HuH-7.5 (cell line): ENCODE data around the gene S100A3.

Experiments used
- DNase-seq: peaks from one replicate; pipeline ENCODE4 v3.0.0; 2011; ENCODE audit warnings: low spot score

The S100A3 gene

GRCh38 chr1:153509036-153509435 is 40.0 kb downstream of the S100A3 start:
- no peak for DNase-seq

- DNase-seq = no peak
Measured at GRCh38 chr1:153507926-153508583, 41.0 kb downstream of the S100A3 start.

DNA sequence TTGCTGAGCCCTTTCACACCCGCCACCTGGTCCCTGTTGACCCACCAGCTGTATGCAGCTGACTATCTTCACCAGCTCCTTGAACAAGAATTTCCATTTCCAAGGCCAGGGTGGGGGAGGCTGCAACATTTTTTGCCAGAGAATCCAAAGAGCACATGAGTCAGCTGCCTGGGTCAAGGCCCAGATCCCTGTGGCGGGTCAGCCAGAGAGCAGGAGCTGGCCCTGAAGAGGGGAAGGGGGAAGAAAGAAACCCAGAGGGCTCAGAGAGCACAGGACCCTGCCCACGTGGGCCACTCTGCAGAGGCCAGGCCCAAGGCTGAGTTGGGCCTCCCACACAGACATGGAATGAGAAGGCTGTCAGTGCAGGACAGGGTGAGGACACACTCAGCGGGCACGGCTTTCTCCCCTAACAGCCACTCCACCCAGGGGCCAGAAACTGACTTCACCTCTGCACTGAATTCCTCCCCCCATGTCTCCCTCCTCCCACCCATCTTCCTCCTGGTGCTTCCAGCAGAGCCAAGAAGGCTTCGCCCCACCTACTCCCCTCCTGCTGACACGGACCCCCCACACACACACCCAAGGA is 42.1 kb downstream of the S100A3 start:
- DNase-seq = no peak

DNA sequence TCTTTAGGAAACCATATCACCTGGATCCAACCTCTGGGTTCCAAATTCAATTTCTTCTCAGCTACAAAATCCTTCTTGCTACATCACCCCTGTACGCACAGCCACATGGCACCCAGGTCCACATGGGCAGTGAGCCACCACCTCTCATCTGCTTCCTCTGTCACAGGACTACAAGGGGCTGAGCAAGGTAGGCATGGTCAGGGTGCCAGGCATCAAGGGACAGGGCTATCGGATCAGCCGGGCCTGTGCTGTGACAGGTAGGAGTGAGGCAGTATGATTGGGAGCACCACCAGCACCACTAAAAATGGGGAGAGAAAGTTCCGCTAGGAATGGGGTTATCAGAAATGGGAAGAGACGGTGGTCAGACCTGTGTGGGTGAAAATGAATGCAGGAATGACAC is 42.7 kb downstream of the S100A3 start:
- no peak for DNase-seq

- DNase-seq = no peak
Measured at GRCh38 chr1:153505576-153505975, 43.5 kb downstream of the S100A3 start.

DNA sequence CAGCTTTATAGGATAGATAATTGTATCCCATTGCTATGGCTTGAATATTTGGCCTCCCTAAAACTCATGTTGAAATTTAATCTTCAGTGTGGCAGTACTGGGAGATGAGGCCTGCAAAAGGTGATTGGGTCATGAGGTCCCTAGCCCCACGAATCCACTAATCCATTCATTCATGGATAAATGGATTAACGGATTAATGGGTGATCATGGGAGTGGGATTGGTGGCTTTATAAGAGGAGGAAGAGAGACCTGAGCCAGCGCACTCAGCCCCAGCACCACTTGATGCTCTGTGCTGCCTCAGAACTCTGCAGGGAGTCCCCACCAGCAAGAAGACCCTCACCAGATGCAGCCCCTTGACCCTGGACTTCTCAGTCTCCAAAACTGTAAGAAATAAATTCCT is 45.3 kb downstream of the S100A3 start:
- DNase-seq = no peak

- no peak for DNase-seq
Measured at GRCh38 chr1:153498746-153499145, 50.3 kb downstream of the S100A3 start.
